ENCODE data around the gene DLK1. TPM values are rescaled to one million over a fixed set of nuclear protein-coding genes. Genes with fewer than 3 reads are reported as not detected.

DLK1 gene
- total and polyA plus RNA-seq, 2 donors = 4.8 to 6.9 TPM

DNA sequence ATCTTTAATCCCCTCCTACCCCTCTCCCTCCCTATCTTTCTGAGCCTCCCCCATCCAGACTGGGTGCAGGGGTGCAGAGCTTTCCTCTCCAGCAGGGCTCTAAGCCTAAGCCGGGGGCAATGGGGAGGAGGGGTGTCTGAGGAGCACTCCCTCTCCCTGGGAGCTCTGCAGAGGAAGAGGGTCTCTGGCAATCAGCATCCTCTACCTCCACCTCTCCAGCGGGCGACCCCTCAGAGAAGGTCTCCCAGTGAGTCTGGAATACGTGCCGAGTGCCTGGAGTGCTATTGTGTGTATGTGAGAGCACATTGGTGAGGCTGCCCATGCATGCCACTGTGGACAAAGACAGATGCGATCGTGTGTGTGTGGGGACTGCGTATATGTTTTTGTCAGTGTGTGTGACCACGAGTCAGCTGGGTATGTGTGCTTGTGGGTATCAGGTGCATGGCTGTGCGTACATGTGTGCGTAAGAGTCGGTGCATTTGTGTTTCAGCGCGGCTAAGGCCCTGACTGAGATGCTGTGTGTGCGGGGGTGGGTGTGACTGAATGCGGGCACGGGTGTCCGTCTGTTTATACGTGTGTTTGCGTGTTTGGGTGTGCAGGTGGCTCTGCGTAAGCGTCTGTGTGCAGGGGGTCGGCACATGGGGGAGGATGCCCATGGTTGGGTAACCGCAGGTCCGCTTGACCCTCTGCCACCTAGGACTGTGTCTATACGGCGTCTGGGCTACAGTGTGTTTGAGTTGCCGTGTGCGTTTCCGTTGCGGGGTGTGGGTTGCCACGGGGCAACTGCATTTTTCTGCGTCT, 905 bp upstream of the DLK1 start:
- H3K27me3 ChIP-seq (ENCODE audit: control insufficient read depth in 2 of 2, insufficient read depth in 1 of 2, low read length in 1 of 2) = peaks cover 34 to 69% of the 10 kb centered on the region in 2 donors
- H3K4me1 ChIP-seq (ENCODE audit: control insufficient read depth in 2 of 2, insufficient read depth in 2 of 2, low read length in 2 of 2) = no peaks in the 10 kb centered on the region
- no peak overlapping the region for H3K27ac ChIP-seq (ENCODE audit: low read depth in 1 of 2, low read length in 1 of 2)
- no peaks in the 10 kb centered on the region for H3K36me3 ChIP-seq (ENCODE audit: control insufficient read depth in 2 of 2, insufficient read depth in 2 of 2, low read length in 1 of 2)
- 95% methylated on average over 33 of the region's 33 CpGs for WGBS
- H3K9me3 ChIP-seq (ENCODE audit: control insufficient read depth in 2 of 2, insufficient read depth in 1 of 2, low read length in 1 of 2) = no peaks in the 10 kb centered on the region
- no peak overlapping the region for H3K4me3 ChIP-seq (ENCODE audit: low read length in 2 of 2)
- DNase-seq (ENCODE audit: low read depth in 6 of 9, low spot score in 9 of 9) = no peak

DNA sequence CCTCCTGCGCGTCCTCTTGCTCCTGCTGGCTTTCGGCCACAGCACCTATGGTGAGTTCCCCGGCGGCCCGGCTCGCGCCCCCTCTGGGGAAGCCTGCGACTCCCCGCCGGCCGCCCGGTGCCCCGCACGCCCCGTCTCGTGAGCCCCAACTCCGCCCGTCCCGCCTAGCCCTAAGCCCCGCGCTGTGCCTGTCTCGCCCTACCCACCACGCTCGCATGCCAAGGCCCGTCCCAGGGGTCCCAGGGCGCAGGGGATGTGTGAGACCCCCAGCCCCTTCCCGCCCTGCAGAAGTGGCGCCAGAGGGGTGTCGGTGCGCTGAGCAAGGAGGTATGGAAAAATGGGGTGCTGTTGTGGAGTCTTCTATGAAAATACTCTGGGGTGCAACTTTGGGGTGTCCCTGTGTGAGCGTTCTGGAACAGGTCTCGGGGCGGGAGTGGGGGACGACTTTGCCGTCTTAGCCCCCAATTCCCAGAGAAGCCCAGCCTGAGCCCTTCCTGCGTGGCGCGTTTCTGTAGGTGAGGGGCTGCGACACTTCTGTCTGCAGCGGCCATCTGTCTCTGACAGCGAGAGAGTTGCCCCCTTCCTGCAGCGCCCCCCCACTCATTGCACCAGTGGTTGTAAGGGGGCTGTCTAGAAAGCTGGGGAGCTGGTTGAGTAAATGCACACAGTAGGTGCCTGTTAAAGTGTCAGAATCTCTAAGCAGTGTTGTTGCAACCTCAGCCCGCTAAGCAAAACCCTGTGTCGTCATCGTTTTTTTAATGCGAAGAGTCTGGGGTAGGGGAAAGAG, 587 bp downstream of the DLK1 start:
- Histone ChIP-seq H3K4me1 (ENCODE audit: control insufficient read depth in 2 of 2, insufficient read depth in 2 of 2, low read length in 2 of 2) (no peaks in the 10 kb centered on the region), H3K36me3 (ENCODE audit: control insufficient read depth in 2 of 2, insufficient read depth in 2 of 2, low read length in 1 of 2) (no peaks in the 10 kb centered on the region), H3K4me3 (ENCODE audit: low read length in 2 of 2) (no peak overlapping the region), H3K27ac (ENCODE audit: low read depth in 1 of 2, low read length in 1 of 2) (no peak overlapping the region), H3K9me3 (ENCODE audit: control insufficient read depth in 2 of 2, insufficient read depth in 1 of 2, low read length in 1 of 2) (no peaks in the 10 kb centered on the region), H3K27me3 (ENCODE audit: control insufficient read depth in 2 of 2, insufficient read depth in 1 of 2, low read length in 1 of 2) (peaks cover 34 to 70% of the 10 kb centered on the region in 2 donors)
- WGBS = 18% methylated on average over 47 of the region's 47 CpGs
- DNase-seq (ENCODE audit: low read depth in 6 of 9, low spot score in 9 of 9) = no peak

DNA sequence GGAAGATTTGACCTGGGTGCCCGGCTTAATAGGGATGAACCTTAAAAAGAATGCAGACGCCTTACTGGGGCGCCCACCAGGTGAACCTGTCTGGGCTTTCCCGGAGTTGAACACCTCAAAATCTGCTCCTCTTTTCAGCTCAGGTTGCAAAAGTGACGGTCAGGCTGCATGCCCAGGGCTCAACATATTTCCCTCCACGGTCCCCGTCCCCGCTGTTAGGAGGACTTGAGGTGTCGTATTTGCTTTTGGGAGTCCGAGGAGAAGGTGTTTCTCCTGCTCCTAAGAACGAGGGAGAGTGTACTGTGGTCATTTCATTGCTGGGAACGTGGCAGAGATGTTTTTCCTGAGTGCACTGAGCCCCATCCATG, 1.2 kb downstream of the DLK1 start:
- H3K27me3 ChIP-seq (ENCODE audit: control insufficient read depth in 2 of 2, insufficient read depth in 1 of 2, low read length in 1 of 2) = peaks cover 34 to 70% of the 10 kb centered on the region in 2 donors
- H3K9me3 ChIP-seq (ENCODE audit: control insufficient read depth in 2 of 2, insufficient read depth in 1 of 2, low read length in 1 of 2) = no peaks in the 10 kb centered on the region
- no peaks in the 10 kb centered on the region for H3K36me3 ChIP-seq (ENCODE audit: control insufficient read depth in 2 of 2, insufficient read depth in 2 of 2, low read length in 1 of 2)
- no peaks in the 10 kb centered on the region for H3K4me1 ChIP-seq (ENCODE audit: control insufficient read depth in 2 of 2, insufficient read depth in 2 of 2, low read length in 2 of 2)
- H3K27ac ChIP-seq (ENCODE audit: low read depth in 1 of 2, low read length in 1 of 2) = no peak overlapping the region
- 74% methylated on average over 12 of the region's 12 CpGs for WGBS
- no peak overlapping the region for H3K4me3 ChIP-seq (ENCODE audit: low read length in 2 of 2)
- DNase-seq (ENCODE audit: low read depth in 6 of 9, low spot score in 9 of 9) = no peak

DNA sequence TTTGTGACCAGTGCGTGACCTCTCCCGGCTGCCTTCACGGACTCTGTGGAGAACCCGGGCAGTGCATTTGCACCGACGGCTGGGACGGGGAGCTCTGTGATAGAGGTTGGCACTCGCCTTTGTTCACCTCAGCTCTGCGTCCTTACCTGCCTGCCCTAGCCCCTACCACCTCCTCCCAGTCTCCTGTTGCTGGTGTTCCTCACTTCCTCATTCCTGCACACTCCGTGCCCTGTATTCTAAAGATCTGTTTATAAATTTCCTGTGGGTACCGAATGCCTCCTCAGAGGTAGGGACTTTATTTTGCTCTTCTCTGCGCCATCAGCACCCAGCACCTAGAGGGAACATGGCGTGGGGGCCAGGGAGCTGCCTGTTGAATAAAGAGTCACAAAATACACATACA, 2.3 kb downstream of the DLK1 start:
- no peaks in the 10 kb centered on the region for H3K36me3 ChIP-seq (ENCODE audit: control insufficient read depth in 2 of 2, insufficient read depth in 2 of 2, low read length in 1 of 2)
- no peaks in the 10 kb centered on the region for H3K4me1 ChIP-seq (ENCODE audit: control insufficient read depth in 2 of 2, insufficient read depth in 2 of 2, low read length in 2 of 2)
- H3K27me3 ChIP-seq (ENCODE audit: control insufficient read depth in 2 of 2, insufficient read depth in 1 of 2, low read length in 1 of 2) = peaks cover 34 to 65% of the 10 kb centered on the region in 2 donors
- DNase-seq (ENCODE audit: low read depth in 6 of 9, low spot score in 9 of 9) = no peak
- 32% methylated on average over 13 of the region's 13 CpGs for WGBS
- no peak overlapping the region for H3K27ac ChIP-seq (ENCODE audit: low read depth in 1 of 2, low read length in 1 of 2)
- no peaks in the 10 kb centered on the region for H3K9me3 ChIP-seq (ENCODE audit: control insufficient read depth in 2 of 2, insufficient read depth in 1 of 2, low read length in 1 of 2)
- no peak overlapping the region for H3K4me3 ChIP-seq (ENCODE audit: low read length in 2 of 2)

DNA sequence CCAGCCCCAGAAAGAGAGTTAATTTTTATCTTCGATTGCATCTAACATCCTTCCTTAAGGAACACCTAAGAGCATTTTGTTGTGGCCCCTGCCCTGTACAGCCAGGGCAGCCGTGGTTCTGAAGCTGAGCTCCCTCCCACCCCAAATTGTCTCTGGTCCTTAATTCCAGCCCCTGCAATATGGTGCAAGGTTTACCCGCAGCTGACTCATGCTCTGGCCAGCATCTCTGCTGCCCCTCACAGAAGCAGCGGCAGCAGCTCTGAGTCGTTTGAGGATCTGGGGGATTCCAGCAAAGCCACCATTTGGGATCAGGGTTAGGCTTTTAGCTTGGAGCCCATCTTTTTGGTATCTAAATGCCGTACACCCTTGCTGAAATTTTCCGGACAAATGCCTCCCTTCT, 3.3 kb downstream of the DLK1 start:
- H3K27me3 ChIP-seq (ENCODE audit: control insufficient read depth in 2 of 2, insufficient read depth in 1 of 2, low read length in 1 of 2) = peaks cover 31 to 57% of the 10 kb centered on the region in 2 donors
- 68% methylated on average over 7 of the region's 7 CpGs for WGBS
- no peak overlapping the region for H3K27ac ChIP-seq (ENCODE audit: low read depth in 1 of 2, low read length in 1 of 2)
- no peak overlapping the region for H3K4me3 ChIP-seq (ENCODE audit: low read length in 2 of 2)
- no peaks in the 10 kb centered on the region for H3K4me1 ChIP-seq (ENCODE audit: control insufficient read depth in 2 of 2, insufficient read depth in 2 of 2, low read length in 2 of 2)
- H3K36me3 ChIP-seq (ENCODE audit: control insufficient read depth in 2 of 2, insufficient read depth in 2 of 2, low read length in 1 of 2) = no peaks in the 10 kb centered on the region
- no peaks in the 10 kb centered on the region for H3K9me3 ChIP-seq (ENCODE audit: control insufficient read depth in 2 of 2, insufficient read depth in 1 of 2, low read length in 1 of 2)
- no peak for DNase-seq (ENCODE audit: low read depth in 6 of 9, low spot score in 9 of 9)

DNA sequence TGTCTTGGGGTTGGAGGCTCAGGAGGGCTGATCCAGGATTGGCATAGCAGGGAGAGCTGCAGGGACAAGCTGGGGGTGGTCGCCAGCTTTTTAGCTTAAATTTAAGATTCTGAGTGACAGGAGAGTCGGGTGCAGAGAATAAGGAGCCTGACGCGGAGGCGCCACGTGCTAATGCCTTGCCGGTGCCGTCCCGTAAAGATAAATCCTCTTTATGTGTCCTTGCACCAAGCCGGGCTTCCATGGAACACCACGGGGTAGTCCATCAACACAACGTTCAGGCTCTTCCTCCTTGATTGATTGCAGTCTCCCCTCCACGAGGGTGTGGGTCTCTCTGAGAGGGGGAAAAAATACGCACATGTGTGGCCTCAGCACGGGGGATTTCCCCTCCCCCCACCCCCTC, 3.9 kb downstream of the DLK1 start:
- DNase-seq (ENCODE audit: low read depth in 6 of 9, low spot score in 9 of 9) = no peak
- H3K36me3 ChIP-seq (ENCODE audit: control insufficient read depth in 2 of 2, insufficient read depth in 2 of 2, low read length in 1 of 2) = no peaks in the 10 kb centered on the region
- peaks cover 25 to 51% of the 10 kb centered on the region in 2 donors for H3K27me3 ChIP-seq (ENCODE audit: control insufficient read depth in 2 of 2, insufficient read depth in 1 of 2, low read length in 1 of 2)
- no peaks in the 10 kb centered on the region for H3K4me1 ChIP-seq (ENCODE audit: control insufficient read depth in 2 of 2, insufficient read depth in 2 of 2, low read length in 2 of 2)
- no peaks in the 10 kb centered on the region for H3K9me3 ChIP-seq (ENCODE audit: control insufficient read depth in 2 of 2, insufficient read depth in 1 of 2, low read length in 1 of 2)
- 86% methylated on average over 15 of the region's 15 CpGs for WGBS
- no peak overlapping the region for H3K4me3 ChIP-seq (ENCODE audit: low read length in 2 of 2)
- H3K27ac ChIP-seq (ENCODE audit: low read depth in 1 of 2, low read length in 1 of 2) = no peak overlapping the region

DNA sequence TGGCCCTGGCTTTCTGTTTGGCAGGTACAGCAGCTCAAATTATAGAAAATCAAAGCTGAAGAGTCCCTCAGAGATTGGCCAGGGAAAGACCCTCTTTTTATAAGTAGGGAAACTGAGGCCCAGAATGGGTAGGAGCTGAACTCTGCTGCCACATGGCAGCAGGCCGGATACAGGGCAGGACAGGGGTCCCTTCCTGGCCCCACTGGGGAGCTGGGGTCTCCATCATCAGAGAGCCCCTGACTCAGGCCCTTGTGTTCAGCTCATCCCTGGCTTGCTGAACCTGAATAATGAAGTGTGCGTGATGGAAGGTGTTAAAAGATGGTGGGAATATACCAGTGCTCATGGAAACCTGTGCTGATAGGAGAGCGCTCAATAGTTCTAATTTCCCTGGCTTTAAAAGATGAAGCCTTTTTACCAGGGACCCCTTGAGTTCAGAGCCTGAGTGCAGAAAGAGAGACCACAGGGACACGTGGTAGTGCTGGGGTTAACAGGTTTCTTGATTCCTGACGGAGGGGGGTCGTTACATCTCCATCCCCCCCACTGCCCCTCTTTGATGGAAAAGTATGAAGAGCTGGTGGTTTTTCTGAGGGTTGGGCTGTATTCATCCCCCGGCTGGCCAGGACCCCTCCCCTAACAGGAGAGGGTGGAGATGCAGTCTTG, 4.4 kb downstream of the DLK1 start:
- WGBS = 93% methylated on average over 7 of the region's 7 CpGs
- peaks cover 19 to 45% of the 10 kb centered on the region in 2 donors for H3K27me3 ChIP-seq (ENCODE audit: control insufficient read depth in 2 of 2, insufficient read depth in 1 of 2, low read length in 1 of 2)
- DNase-seq (ENCODE audit: low read depth in 6 of 9, low spot score in 9 of 9) = no peak
- no peaks in the 10 kb centered on the region for H3K36me3 ChIP-seq (ENCODE audit: control insufficient read depth in 2 of 2, insufficient read depth in 2 of 2, low read length in 1 of 2)
- H3K27ac ChIP-seq (ENCODE audit: low read depth in 1 of 2, low read length in 1 of 2) = no peak overlapping the region
- H3K4me3 ChIP-seq (ENCODE audit: low read length in 2 of 2) = no peak overlapping the region
- H3K9me3 ChIP-seq (ENCODE audit: control insufficient read depth in 2 of 2, insufficient read depth in 1 of 2, low read length in 1 of 2) = no peaks in the 10 kb centered on the region
- H3K4me1 ChIP-seq (ENCODE audit: control insufficient read depth in 2 of 2, insufficient read depth in 2 of 2, low read length in 2 of 2) = no peaks in the 10 kb centered on the region

DNA sequence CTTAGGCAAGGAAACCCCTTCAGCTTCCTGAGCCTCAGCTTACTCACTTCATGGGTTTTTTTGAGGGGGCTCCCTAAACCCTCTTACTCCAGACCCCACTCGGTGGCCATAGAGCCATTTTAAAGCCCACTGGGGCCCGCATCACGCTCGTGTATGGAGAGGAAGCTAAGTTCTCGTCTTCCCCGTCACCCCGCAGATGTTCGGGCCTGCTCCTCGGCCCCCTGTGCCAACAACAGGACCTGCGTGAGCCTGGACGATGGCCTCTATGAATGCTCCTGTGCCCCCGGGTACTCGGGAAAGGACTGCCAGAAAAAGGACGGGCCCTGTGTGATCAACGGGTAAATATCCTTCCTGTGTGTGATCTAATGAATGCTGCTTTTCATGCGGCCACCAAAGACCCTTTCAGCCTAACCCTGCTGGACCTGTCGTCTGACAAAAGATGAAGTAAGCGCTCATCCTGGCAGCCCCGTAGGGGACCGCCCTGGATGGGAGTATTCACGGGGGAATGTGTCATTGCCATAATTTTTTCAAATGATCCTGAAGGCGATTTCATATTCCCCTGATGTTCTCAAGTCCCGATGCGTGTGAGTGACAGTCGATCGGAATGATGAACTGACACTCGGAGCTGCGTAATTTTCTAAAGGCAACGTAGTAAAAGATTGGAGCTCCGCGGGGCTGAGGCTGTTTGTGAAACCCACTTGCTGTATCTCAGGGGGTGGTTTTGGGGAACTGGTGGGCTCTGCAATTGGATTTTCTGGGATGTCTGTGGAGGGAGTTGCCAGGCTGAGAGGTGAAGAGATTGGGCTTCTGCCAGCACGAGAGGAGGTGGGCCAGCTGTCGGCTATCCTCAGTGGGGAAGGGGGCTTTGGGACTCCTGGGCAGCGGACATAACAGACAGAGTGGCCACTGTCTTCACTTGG, 5.4 kb downstream of the DLK1 start:
- H3K36me3 ChIP-seq (ENCODE audit: control insufficient read depth in 2 of 2, insufficient read depth in 2 of 2, low read length in 1 of 2) = no peaks in the 10 kb centered on the region
- H3K27me3 ChIP-seq (ENCODE audit: control insufficient read depth in 2 of 2, insufficient read depth in 1 of 2, low read length in 1 of 2) = peaks cover 10 to 38% of the 10 kb centered on the region in 2 donors
- no peak for DNase-seq (ENCODE audit: low read depth in 6 of 9, low spot score in 9 of 9)
- no peaks in the 10 kb centered on the region for H3K4me1 ChIP-seq (ENCODE audit: control insufficient read depth in 2 of 2, insufficient read depth in 2 of 2, low read length in 2 of 2)
- no peak overlapping the region for H3K27ac ChIP-seq (ENCODE audit: low read depth in 1 of 2, low read length in 1 of 2)
- no peak overlapping the region for H3K4me3 ChIP-seq (ENCODE audit: low read length in 2 of 2)
- no peaks in the 10 kb centered on the region for H3K9me3 ChIP-seq (ENCODE audit: control insufficient read depth in 2 of 2, insufficient read depth in 1 of 2, low read length in 1 of 2)
- WGBS = 95% methylated on average over 34 of the region's 34 CpGs
